SIG-M5 treated with dmso at 0.1 percent for 504 hours (cell line): ENCODE data around the gene TEX9.
"Not testable (repeated sequence)": the region's sequence is repeated elsewhere in the genome, so short reads cannot be mapped to it uniquely, and the experiment has no call there.

Experiments used
- DNase-seq: peaks from one replicate; lab custom pipeline; 2025; ENCODE audit not compliant: unreplicated experiment; lab: John Stamatoyannopoulos, UW

The TEX9 gene

GRCh38 chr15:56365075-56365711, at the start of gene TEX9:
TEX9 (plus strand) TSS chr15:56365426; CDS start chr15:56365451, 25 bp downstream.
- DNase-seq, result peak; percentile 47

GRCh38 chr15:56316561-56316960, 48.7 kb upstream of the TEX9 start:
- not testable (repeated sequence) for DNase-seq

GRCh38 chr15:56320316-56320715, 44.9 kb upstream of the TEX9 start:
- DNase-seq, result no peak

GRCh38 chr15:56320861-56321260, 44.4 kb upstream of the TEX9 start:
- no peak for DNase-seq

GRCh38 chr15:56322444-56322843, 42.8 kb upstream of the TEX9 start:
- DNase-seq, result no peak

- no peak for DNase-seq
These were observed 41.8 kb upstream of the TEX9 start for GRCh38 chr15:56323435-56323834.

GRCh38 chr15:56325186-56325585, 40.0 kb upstream of the TEX9 start:
- no peak for DNase-seq

- DNase-seq, result no peak
These were observed 37.3 kb upstream of the TEX9 start for GRCh38 chr15:56327721-56328502.

GRCh38 chr15:56337084-56337725, 28.0 kb upstream of the TEX9 start:
- DNase-seq, result no peak

GRCh38 chr15:56339594-56339993, 25.6 kb upstream of the TEX9 start:
- peak; percentile 2 for DNase-seq

- no peak for DNase-seq
These were observed 24.0 kb upstream of the TEX9 start for GRCh38 chr15:56341201-56341600.

- DNase-seq, result no peak
These were observed 22.6 kb upstream of the TEX9 start for GRCh38 chr15:56342653-56343052.

GRCh38 chr15:56343879-56344278, 21.3 kb upstream of the TEX9 start:
- DNase-seq, result no peak

GRCh38 chr15:56344336-56344735, 20.9 kb upstream of the TEX9 start:
- DNase-seq, result peak; percentile 27

GRCh38 chr15:56346414-56346813, 18.8 kb upstream of the TEX9 start:
- no peak for DNase-seq

- DNase-seq, result no peak
These were observed 15.7 kb upstream of the TEX9 start for GRCh38 chr15:56349554-56349953.

- DNase-seq, result no peak
These were observed 13.9 kb upstream of the TEX9 start for GRCh38 chr15:56351353-56351752.

- no peak for DNase-seq
These were observed 13.2 kb upstream of the TEX9 start for GRCh38 chr15:56351957-56352506.

- DNase-seq, result no peak
These were observed 12.1 kb upstream of the TEX9 start for GRCh38 chr15:56353119-56353518.

GRCh38 chr15:56353740-56354139, 11.5 kb upstream of the TEX9 start:
- DNase-seq, result no peak

- no peak for DNase-seq
These were observed 8.6 kb upstream of the TEX9 start for GRCh38 chr15:56356616-56357015.

GRCh38 chr15:56358604-56359003, 6.6 kb upstream of the TEX9 start:
- DNase-seq, result no peak
